ENCODE data around the gene MNDA. TPM values are rescaled to one million over a fixed set of nuclear protein-coding genes. Genes with fewer than 3 reads are reported as not detected.

The MNDA gene
- total RNA-seq, 1 experiment from 2014 or later, result not detected

GRCh38 chr1:158799689-158800088, 31.5 kb upstream of the MNDA start:
- no peak overlapping the region for H3K56ac ChIP-seq (ENCODE audit: insufficient read length, low read depth, low read length)
- no peak overlapping the region for H3K9ac ChIP-seq (ENCODE audit: extremely low read depth, insufficient read length, low read length)
- H2BK120ac ChIP-seq (ENCODE audit: low read depth, low read length, poor library complexity, severe bottlenecking), result no peak overlapping the region
- H3K23me2 ChIP-seq (ENCODE audit: insufficient read length, low read depth, low read length, poor library complexity, severe bottlenecking), result no peaks in the 10 kb centered on the region
- 0 out of 4 replicates have a peak, but pooled peaks cover 0 to 4% of the 10 kb centered on the region in 2 experiments for H3K4me1 Mint-ChIP-seq
- H3K27me3 ChIP-seq (ENCODE audit: insufficient read depth, low read length), result no peaks in the 10 kb centered on the region
- H4K5ac ChIP-seq (ENCODE audit: insufficient read length, low read depth, low read length), result no peak overlapping the region
- H2BK5ac ChIP-seq (ENCODE audit: insufficient read length, low read length), result no peak overlapping the region
- no peaks in the 10 kb centered on the region for H3K9me3 Mint-ChIP-seq
- H2AFZ ChIP-seq (ENCODE audit: low read length), result no peak overlapping the region
- H3K79me2 ChIP-seq (ENCODE audit: insufficient read depth, low read length), result no peaks in the 10 kb centered on the region
- H3K23ac ChIP-seq (ENCODE audit: insufficient read length, low read depth, low read length), result no peak overlapping the region
- no peaks in the 10 kb centered on the region for H3K4me1 ChIP-seq (ENCODE audit: insufficient read depth, low read length)
- no peaks in the 10 kb centered on the region for H4K20me1 ChIP-seq (ENCODE audit: control insufficient read depth, insufficient read depth, insufficient read length)
- no peaks in the 10 kb centered on the region for H3K36me3 Mint-ChIP-seq (ENCODE audit: insufficient read depth in 1 of 3, low read depth in 3 of 3)
- H2AK5ac ChIP-seq (ENCODE audit: insufficient read length, low read length), result no peak overlapping the region
- no peak overlapping the region for H2BK20ac ChIP-seq (ENCODE audit: low read depth, low read length, poor library complexity, severe bottlenecking)
- no peak overlapping the region for H4K91ac ChIP-seq (ENCODE audit: insufficient read length, low read depth, low read length)
- WGBS (ENCODE audit: extremely low coverage, insufficient read length, low lambda C conversion rate), result no CpG with 5 or more reads among the region's 4 CpGs
- no peak overlapping the region for H3K4me3 Mint-ChIP-seq
- no peaks in the 10 kb centered on the region for H3K9me3 ChIP-seq (ENCODE audit: control insufficient read depth, low read depth, low read length)
- no peak for DNase-seq
- H3K27me3 Mint-ChIP-seq (ENCODE audit: low read depth), result peaks cover 2% of the 10 kb centered on the region; the same call in 1 of the 2 replicates
- no peak overlapping the region for H4K8ac ChIP-seq (replicated peaks; ENCODE audit: insufficient read length, low read depth, low read length)
- H3K79me1 ChIP-seq (ENCODE audit: insufficient read depth, low read depth, low read length, poor library complexity, severe bottlenecking), result no peaks in the 10 kb centered on the region
- no peak overlapping the region for H3K27ac ChIP-seq (ENCODE audit: insufficient read length, low read depth, low read length)
- H3K18ac ChIP-seq (ENCODE audit: insufficient read length, low read depth, low read length), result no peak overlapping the region
- TF ChIP-seq CTCF (conservative IDR thresholded peaks at IDR 0.05), result no peak
- no peak overlapping the region for H3K4me2 ChIP-seq (ENCODE audit: insufficient read depth, insufficient read length, low read length)
- H3T11ph ChIP-seq (ENCODE audit: low read length), result no peak overlapping the region
- no peak overlapping the region for H2BK12ac ChIP-seq (ENCODE audit: insufficient read length, low read depth, low read length)
- no peak overlapping the region for H3K4ac ChIP-seq (ENCODE audit: low read depth, low read length)
- H3K27ac Mint-ChIP-seq, result no peak overlapping the region
- H2BK15ac ChIP-seq (ENCODE audit: low read depth, low read length), result no peak overlapping the region
- no peak overlapping the region for H3K14ac ChIP-seq (ENCODE audit: insufficient read depth, low read length)

Measured in H9 (cell line).